SW480 (cell line): Measurements from ENCODE around the gene USP48.

Experiments
- DNase-seq: peaks from one replicate; pipeline ENCODE4 v3.0.0-alpha.2; 2016; ENCODE audit warnings: low spot score

Gene USP48

DNA sequence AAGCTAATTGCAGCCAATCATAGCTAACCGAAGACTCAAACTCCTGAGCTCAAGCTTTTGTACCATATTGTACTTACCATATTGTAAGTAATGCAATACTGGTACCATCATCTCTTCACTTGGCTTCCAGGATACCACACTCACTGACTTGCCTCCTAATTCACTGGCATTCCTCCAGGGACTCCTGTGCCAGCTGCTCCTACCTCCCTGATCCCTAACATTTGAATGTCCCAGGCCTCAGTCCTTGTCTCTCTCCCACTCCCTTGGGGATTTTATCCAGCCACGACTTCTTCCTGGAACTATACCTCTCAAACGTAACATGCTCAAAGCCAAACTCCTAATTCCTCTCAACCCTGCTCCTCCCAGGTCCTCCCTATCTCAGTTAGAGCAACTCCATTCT, 33.8 kb downstream of the USP48 start:
- no peak for DNase-seq

GRCh38 chr1:21743476-21743875, 39.5 kb downstream of the USP48 start:
- no peak for DNase-seq

DNA sequence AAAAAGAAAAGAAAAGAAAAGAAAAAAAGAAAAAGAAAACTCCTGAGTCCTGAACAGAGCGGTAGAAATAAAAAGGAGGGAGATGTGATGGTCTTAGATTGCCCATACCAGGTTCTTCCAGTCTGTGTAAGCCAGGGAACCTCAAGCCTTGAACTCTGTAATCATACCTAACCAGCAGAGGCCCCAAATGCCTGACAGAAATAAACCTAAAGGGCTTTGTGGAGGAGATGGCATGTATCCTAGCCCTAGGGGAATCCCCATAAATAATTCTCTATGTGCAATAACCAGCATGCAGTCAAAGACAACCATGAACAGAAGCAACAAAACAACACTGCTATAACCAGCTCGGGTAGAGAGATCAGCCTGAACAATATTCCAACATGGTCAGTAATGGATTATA, 40.4 kb downstream of the USP48 start:
- no peak for DNase-seq

- DNase-seq: no peak
Measured at GRCh38 chr1:21741206-21741605, 41.7 kb downstream of the USP48 start.

- peak; percentile 80 for DNase-seq
Measured at GRCh38 chr1:21736876-21737275, 46.1 kb downstream of the USP48 start.

DNA sequence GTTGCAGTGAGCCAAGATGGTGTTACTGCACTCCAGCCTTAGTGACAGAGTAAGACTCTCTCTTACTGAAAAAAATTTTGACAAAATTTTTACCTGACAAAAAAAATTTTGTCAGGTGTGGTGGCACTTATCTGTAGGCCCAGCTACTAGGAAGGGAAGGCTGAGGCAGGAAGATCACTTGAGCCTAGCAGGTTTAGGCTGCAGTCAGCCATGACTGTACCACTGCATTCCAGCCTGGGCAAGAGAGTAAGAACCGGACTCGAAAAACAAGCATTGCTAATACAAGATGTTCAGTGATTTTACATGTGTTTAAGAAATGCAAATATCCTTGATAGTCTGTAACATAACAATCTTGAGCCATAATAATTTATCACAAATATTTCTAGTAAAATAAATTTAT, 46.9 kb downstream of the USP48 start:
- DNase-seq: no peak

- DNase-seq: no peak
Measured at GRCh38 chr1:21734526-21734925, 48.4 kb downstream of the USP48 start.

DNA sequence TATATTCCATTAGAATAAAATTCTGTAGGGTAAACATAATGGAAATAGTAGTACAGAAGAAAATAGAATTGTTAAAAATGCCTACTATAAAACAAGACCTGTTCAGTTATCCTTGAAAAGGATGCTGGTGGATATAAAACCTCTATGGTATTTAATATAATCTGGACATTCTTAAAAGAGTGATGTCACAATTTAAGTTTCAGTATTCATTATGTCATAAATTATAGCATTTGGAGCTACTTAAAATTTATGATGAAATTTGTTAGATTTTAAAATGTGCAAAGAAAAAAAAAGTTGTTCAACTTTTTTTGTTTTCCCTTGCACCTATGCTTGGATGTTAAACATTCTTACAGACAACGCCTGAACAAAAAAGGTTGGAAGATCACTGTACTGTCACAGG, 50.3 kb downstream of the USP48 start:
- DNase-seq: no peak

DNA sequence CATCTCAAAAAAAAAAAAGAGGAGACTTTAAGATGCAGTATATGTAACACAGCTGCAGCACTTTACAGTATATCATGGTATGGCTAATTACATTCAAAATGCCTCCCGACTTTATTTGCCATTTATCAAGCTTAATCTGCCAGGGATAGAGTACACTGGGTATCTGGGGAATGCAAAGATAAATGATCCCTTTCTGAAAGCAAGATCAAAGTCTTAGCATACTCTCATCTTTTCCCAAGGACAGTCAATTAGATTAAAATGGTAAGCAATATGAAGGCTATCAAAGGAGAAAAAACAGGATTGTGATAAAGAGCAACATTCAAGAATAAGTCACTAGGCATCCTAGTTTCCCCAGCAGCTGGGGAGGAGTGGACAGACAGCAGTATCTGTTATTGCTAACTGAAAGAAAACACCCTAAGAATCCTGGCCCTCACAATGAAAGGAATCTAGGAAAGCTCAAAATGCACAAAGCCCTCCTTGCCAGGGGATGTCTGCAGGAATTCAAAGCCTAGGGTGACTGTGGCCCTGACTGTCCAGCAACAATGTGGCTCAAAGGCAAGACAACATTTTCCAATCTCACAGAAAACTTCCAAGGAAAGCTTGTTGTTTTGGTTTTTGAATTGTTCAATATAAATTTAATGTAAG, 57.1 kb downstream of the USP48 start:
- DNase-seq: no peak

DNA sequence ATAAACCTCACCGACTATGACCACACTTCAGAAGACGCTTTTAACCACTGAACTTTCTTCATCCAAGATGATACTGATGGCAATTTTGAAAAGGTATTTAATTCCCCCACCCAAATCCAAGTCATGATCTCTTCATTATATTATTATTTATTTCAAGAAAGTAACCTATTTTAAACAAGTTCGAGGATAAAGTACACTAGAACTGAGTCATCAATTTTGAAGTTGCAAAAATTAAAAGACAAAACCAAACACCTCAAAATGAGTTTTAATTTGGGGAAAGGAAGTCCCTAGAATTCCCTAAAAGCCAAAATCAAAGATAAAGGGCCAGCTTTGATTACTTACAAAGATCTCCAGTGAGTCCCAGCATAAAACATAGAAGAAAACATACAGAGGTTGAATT, 58.4 kb downstream of the USP48 start:
- DNase-seq: no peak

DNA sequence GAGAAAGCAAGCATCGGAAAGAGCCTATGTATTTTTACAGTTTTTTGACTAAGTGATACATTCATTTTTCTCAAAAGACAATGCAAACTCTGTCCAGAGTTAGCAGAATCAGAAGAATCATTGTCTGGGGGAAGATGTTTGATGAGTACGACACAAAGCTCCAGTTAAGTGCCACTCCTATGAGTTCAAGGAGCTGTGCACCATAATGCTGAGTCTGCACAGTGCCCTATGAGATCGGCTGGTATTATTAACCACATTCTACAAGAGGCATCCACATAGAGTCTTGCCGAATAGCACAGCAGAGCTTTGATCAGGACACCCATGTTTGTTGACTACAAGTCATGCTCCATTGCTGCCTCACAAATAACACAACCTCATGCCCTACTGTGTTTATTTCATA, 58.9 kb downstream of the USP48 start:
- DNase-seq: no peak

DNA sequence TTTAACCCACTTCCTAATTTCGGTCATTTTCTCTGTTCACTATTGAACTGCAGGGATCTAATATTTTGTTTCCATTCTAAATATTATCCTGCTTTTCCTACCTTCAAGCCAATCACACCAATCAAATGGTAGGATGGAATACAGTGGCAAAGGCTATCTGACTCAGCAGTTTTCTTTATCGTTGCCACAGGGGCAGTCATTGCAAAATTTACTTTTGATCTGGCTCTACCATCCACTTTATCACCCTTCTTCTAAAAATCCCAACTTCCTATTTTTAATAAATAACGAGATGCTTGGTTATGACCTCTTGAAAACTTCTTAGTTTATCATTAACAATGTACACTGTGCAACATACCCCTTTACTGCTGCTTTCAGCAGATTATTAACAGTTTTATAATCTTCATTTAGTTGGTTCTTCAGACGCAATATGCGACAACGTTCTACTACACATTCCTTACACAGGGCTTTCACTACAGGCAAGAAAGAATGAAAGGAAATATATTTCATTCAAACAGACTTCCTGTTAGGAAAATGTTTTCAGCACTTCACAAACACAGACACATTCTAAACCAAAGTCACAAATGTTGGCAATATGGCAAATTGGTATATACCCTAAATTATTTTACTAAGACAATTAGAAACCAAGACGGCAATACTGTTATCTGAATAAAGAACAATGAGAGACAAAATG, 61.5 kb downstream of the USP48 start:
- DNase-seq: no peak

DNA sequence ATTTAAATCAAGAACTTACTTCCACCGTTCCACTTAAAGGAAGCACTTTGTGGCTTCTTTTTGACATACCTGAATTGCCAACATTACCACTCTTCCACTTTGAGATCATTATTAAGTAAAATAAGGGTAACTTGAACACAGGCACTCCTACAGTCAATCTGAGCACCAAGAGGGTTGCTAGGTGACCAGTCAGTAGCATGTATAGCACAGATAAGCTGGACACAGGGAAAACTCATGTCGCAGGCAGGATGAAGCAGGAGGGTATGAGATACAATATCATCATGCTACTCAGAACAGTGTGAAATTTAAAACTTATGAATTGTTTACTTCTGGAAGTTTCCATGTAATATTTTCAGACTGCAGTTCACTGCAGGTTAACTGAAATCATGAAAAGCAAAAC, 66.8 kb downstream of the USP48 start:
- no peak for DNase-seq

DNA sequence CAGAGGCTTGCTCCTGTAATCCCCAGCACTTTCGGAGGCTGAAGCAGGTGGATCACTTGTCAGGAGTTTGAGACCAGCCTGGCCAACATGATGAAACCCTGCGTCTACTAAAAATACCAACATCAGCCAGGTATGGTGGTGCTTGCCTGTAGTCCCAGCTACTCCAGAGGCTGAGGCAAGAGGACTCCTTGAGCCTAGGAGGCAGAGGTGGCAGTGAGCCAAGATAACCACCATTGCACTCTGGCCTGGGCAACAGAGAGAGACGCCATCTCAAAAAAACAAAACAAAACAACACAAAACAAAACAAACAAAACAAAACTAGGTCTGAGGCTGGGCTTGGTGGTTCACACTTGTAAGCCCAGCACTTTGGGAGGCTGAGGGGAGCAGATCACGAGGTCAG, 75.1 kb downstream of the USP48 start:
- DNase-seq: no peak

DNA sequence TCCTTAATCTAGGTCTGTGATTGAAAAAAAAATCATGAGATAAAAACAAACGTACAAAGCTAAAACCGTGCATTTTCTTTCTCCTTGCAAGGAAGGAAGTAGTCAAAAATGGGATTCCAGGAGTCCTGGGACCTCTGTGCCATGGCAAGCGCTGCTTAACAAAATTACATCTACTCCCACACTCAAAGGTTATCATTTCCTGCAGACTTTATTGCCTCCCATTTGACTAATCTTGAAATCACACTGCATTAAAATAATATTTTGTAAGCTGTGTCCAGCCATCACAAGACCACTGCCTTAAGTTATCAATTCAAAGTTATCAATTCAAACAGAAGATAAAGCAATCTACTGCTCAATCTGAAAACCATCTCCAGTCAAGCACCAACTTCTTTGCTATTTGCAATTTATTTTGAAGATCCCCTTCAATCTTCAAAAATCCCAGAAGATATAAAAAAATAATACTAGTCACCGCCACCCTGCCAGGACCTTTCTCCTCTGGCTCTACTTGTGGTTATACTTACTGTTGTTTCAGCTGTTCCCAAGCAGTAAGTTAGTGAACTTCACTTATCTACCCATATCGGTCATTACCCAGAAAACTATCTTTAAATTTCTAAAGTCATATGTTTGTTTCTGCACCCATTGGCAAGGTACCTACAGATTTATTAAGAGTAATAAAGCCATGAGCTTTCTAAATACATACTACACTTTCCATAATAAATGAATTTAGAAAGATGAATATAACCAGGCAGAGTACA, 75.7 kb downstream of the USP48 start:
- no peak for DNase-seq

GRCh38 chr1:21706151-21706835, 76.7 kb downstream of the USP48 start:
- no peak for DNase-seq

GRCh38 chr1:21705303-21705980, 77.5 kb downstream of the USP48 start:
- no peak for DNase-seq

DNA sequence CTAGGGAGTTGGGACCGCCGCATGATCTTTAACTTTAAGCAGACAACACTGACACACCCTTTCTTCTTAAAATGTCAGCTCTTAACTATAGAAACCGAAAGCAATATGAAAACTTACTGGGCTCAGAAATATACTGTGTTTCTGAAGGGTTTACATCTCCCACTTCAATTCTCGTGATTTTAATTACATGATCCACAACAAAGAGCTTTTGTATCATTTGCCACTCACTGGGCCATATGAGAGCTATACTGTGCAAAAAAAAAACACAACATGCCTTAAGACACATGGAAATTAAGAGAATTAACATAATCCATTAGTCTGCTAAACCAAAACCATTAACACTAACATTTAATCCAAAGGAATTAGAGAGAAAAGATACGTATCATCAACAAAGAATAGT, 78.8 kb downstream of the USP48 start:
- no peak for DNase-seq

DNA sequence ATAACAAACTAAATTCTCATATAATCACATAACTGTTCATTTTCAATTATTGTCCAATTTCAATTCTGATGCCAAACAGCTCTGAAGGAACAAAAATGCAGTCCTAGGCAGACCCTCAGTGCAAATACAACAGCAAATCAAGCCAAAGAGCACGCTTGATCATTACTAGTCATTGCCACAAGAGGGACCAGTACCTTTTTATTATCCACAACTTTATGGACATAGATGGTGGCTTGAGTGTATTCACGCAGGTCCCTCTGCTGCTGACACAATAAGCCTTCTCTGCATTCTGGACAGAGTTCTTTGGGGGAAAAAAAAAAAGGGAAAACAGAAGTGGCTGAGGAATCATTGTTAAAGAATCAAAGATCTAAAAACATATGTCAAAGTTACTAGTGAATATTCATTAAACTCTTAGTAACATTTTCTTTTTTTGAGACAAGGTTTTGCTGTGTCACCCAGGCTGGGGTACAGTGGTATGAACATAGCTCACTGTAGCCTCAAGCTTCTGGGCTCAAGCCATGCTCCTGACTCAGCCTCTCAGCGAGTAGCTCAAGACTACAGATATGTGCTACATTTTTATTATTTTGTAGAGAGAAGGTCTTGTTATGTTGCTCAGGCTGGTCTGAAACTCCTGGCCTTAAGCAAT, 79.5 kb downstream of the USP48 start:
- peak; percentile 39 for DNase-seq

DNA sequence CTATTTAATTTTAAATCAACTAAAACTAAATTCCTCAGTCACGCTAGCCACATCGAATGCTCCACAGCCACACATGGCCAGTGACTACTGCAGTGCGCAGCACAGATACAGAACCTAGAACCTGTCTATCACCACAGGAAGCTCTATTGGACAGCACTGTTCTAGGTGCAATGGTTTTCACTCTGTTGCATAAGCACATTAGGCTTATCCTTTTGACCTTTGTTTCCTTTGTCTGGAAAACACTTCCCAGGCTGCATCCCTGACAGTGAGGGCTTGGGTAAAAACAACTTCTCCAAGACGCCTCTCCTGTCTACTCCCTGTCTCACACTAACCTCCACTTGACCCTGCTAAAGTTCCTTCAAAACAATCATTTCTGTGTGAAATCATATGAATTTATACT, 80.2 kb downstream of the USP48 start:
- no peak for DNase-seq

DNA sequence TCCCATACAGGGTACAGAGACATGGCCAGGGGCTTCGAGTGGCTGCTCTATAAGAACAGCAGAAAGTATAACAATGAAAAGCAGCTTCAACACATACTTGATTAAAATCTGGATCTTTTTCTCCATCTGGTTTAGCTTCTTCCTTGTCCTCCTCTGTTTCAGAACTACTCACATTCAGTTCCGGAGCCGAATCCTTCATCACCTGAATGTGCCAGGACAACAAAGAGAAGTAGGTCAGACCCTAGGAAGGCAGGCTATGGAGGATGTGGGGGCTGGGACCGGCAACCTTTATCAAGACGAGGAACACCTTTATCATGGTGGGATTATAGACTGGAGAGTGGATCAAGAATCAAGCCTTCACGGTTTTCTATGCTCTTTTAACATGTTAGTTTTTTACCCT, 81.5 kb downstream of the USP48 start:
- no peak for DNase-seq

- DNase-seq: no peak
Measured at GRCh38 chr1:21700094-21700493, 82.9 kb downstream of the USP48 start.
